HG03575 (cell line): Measurements from ENCODE around the gene DNAJC12.
"Not testable (repeated sequence)": the region's sequence is repeated elsewhere in the genome, so short reads cannot be mapped to it uniquely, and the experiment has no call there.

Source experiments
- ATAC-seq: cut with Tn5 transposase; IDR thresholded peaks from one replicate; pipeline ENCODE4 v1.9.1; 2021; ENCODE audit not compliant: unreplicated experiment, insufficient number of reproducible peaks, low FRiP score; ENCODE audit errors: extremely low read depth

The DNAJC12 gene

DNA sequence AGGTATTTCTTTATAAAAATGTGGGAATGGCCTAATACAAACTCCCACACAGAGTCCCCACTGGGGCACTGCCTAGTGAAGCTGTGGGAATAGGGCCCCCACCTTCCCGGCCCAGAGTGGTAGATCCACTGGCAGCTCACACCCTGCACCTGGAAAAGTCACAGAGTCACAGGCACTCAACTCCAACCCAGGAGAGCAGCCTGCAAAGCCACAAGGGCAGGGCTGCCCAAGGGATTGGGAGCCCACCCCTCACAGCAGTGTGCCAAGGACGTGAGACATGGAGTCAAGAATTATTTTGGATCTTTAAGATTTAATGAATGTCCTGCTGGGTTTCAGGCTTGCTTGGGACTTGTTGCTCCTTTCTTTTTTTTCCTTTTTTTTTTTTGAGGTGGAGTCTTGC lies 5.3 kb upstream of the DNAJC12 start:
- ATAC-seq = no peak

DNA sequence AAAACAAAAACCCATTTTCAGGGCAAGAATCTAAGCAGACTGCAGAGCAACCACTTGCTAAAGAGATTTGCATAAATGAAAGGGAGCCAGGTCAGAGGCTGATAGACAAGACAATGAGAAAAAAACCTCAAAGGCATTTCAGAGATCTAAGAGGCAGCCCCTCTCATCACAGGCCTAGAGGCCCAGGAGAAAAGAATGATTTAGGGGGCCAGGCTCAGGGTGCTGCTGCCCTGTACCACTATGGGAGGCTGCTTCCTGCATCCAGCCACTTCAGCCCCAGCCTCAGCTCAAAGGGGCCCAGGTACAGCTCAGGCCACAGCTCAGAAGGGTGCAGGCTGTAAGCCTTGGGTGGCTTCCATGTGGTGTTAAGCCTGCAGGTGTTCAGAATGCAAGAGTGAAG lies 3.7 kb upstream of the DNAJC12 start:
- ATAC-seq = no peak

DNA sequence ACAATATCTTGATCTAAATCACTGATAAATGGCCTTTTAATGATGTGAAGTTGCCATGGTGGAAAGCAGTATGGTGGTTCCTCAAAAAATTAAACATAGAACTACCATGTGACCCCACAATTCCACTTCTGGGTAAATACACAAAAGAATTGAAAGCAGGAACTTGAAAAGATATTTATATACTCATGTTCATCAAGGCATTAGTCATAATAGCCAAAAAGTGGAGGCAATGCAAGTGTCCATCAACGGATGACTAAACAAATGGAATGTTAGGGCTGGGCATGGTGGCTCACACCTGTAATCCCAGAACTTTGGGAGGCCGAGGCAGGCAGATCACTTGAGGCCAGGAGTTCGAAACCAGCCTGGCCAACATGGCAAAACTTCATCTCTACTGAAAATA lies 2.0 kb upstream of the DNAJC12 start:
- no peak for ATAC-seq

DNA sequence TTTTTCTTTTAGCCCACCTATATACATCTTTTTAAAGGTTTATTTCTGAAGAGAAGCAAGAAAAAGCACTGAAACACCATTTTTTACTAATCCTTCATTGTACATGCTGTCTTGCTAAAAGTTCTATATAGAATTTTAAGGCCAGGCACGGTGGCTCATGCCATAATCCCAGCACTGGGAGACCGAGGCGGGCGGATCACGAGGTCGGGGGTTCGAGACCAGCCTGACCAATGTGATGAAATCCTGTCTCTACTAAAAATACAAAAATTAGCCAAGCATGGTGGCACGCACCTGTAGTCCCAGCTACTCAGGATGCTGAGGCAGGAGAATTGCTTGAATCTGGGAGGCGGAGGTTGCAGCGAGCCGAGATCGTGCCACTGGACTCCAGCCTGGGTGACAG lies 1.5 kb upstream of the DNAJC12 start:
- ATAC-seq = not testable (repeated sequence)

DNA sequence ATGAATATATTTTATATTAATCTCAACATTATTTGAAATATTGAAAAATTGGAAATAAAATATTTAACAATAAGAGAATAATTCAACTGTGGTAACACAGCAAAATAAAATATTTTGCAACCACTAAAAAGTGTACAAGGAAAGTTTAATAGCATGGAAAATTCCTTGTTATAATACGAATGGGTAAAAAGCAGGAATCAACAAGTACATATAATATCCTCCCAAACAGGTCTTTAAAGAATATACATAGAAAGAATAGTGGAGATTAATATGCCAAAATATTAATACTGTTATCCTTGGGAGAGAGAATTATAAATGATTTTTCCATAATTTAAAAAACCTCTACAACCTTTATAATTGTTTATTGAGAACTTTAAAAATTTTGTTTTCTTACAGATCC lies 1.0 kb downstream of the DNAJC12 start:
- no peak for ATAC-seq

DNA sequence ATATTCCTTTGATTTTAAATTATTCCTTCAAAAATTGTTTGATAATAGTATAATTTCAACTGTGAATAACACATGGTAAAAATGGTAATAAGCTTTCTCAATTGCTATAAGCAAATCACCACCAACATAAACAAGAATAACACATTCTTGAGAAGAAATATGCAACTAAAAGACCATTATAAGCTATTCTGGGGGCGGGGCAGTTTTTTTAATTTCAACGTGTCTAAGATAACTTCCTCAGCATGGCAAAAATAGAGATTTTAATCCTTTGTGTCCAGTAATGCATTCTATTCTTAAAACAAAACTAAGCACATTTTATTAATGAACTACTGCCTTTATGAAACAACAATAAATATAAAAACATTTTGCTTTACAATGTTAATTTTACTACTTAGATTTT lies 1.5 kb downstream of the DNAJC12 start:
- ATAC-seq = no peak

DNA sequence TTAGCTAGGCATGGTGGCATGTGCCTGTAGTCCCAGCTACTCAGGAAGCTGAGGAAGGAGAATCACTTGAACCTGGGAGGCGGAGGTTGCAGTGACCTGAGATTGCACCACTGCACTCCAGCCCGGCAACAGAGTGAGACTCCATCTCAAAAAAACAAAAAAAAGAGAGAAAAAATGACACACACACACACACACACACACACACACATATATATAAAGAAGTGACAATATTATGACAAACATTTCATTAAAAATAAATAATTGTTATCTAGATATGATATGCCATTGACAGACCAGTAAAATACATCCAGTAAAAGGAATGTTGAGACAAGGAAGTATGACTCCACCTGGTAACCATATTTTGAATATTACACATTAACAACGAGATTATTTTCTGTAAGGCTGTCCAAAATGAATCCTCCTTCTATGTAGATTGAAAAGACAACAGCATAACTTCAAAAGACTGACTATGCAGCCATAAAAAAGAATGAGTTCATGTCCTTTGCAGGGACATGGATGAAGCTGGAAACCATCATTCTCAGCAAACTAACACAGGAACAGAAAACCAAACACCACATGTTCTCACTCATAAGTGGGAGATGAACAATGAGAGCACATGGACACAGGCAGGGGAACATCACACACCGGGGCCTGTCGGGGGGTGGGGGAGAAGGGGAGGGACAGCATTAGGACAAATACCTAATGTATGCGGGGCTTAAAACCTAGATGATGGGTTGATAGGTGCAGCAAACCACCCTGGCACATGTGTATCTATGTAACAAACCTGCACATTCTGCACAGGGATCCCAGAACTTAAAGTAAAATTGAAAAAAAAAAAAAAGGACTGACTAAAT lies 2.2 kb downstream of the DNAJC12 start:
- not testable (repeated sequence) for ATAC-seq

DNA sequence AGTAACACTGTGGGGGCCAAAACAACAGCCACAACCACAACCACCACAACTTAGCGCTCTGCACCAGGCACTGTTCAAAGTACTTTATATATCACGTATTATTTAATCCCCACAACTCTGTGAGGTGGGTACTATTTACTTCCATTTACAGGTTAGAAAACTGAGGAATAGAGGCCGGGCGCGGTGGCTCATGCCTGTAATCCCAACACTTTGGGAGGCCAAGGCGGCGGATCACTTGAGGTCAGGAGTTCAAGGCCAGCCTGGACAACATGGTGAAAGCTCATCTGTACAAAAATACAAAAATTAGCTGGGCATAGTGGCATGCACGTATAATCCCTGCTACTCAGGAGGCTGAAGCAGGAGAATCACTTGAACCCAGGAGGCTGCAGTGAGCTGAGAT lies 3.6 kb downstream of the DNAJC12 start:
- ATAC-seq = no peak

DNA sequence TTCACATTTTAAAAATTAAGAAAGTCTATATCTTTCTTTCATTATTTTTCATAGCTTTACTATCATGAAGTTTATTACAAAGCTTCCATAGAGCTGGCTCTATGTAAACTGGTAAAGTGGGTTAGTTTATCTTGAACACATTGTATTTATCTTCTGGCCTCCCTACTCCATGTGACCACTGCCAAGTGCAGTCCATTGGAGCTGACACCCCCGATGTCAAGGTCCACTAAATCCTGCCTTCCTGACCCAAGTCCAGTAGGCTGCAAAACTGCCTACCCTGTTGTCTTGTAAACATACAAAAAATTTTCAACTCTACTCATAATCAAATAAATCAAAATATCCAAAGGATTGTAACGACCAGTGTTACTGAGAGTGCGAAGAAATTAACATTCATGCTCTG lies 10.2 kb downstream of the DNAJC12 start:
- ATAC-seq = no peak

DNA sequence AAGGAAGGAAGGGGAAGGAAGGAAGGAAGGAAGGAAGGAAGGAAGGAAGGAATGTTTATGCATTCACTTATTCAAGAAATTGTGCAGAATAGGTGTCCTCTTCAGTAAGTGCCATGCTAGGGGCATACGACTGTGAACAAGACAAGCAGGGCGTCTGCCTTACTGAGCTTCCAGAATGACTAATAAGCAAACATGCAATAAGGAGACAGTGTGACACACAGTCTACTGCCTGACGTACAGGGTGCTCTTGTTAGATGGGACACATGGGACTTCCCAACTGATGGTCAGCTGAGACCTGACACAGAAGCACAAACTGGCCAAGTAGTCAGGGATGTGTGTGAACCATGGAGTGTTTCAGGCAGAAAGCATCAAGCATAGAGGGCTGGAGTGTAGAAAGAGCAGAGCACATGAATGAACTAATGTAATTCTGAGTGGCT lies 18.2 kb downstream of the DNAJC12 start:
- ATAC-seq = no peak

DNA sequence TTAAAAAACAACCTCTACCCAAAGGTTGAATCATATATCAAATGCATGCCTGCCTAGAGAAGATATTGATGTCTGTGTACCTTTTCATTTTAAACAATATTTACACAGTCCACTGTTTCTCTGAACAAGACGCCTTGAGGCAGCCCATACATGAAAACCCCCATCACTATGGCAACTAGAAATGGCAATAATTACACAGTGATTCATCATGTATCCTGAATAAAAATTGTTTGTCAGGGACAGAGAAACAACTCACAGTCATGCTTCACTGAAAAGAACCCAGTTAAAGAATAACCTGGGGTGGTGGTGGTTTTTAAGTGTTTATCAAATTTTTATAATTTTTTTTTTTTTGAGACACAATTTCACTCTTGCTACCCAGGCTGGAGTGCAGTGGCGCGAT lies 19.7 kb downstream of the DNAJC12 start:
- no peak for ATAC-seq

DNA sequence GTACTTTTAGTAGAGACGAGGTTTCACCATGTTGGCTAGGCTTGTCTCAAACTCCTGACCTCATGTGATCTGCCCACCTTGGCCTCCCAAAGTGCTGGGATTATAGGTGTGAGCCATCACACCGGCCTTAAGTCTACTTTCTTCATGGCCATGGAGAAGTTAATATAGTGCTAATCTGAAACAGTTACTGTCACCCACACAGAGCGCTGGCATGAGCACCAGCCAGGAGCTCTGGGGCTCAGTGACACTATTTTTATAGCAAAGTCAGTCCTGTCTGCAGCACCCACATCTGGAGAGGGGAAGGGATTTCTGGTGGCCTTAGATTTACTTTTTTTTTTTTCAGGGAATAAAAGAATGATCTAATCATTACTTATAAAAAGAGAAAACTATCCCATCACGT lies 21.3 kb downstream of the DNAJC12 start:
- no peak for ATAC-seq

DNA sequence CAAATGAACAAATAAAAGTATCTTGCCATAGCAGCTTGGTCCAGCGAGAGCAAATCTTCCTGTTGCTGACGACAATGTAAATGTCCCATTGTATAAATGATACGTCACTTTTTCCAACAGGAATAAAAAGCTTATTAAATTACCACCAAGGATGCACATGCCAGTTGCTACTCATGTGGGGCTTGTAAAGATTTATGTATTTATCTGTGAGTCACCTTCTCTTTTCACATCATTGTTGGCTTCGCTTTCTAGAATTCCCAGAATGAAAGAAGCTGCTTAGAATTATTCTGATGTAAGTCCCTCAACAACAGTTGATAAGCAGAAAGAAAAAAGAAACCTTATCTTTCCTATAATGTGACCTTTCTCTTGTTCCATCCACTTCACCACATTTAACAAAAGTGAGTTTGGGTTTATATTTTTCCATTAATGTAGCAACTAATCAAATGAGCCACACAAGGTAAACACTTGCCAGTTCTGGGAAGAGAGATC lies 22.4 kb downstream of the DNAJC12 start:
- ATAC-seq = no peak

DNA sequence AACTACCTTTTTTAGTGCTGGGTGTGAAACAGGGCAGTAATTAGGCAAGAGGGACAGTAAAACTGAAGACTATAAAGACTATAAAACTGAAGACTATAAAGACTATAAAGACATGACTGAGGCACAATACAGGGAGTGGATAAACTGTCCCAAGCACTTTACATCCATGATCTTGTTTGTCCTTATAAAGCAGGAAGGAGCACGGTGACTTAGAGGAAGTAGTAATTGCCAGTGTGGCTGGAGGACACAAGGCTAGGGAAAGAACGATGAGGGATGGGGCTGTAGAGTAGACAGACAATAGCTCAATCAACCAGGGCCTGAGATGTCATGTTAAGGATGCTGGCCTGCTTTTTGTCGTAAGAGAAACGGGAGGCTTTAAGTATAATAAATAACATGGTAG lies 26.0 kb downstream of the DNAJC12 start:
- ATAC-seq = no peak

DNA sequence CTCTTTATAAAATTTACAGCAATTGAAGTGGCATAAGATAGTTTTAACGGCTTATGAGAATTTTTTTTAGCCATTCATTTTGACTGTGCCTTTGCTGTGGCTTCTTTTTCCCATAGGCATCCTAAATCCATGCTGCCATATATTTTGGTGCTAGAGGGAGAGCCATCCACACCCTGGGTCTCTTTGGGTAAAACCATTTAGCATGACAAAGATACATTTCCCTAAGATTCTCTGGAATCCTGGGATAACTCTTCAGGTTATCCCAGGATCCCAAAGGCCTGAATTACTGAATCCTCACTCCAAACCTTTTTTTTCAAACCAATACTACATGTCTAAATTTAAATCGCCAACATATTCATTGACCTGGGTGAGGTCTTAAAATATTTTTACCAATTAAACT lies 28.9 kb downstream of the DNAJC12 start:
- ATAC-seq = no peak

DNA sequence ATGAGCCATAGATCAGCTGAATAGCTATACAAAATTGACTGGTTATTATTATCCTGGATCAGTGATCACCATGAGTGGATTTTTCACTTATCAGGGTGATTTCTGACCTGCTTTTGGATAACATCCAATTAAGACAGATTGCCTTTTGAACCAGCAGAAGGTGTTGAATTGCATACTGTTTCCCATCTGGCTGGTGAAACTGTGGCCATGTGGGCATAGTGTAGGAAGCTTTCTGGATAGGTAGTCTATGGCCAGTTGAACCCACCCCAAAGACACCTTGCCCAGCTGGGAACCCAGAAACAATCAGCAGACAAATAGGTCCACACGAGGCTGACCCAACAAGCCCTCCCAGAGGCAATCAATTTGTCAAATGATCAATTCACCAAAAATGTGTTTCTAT lies 29.3 kb downstream of the DNAJC12 start:
- ATAC-seq = no peak

DNA sequence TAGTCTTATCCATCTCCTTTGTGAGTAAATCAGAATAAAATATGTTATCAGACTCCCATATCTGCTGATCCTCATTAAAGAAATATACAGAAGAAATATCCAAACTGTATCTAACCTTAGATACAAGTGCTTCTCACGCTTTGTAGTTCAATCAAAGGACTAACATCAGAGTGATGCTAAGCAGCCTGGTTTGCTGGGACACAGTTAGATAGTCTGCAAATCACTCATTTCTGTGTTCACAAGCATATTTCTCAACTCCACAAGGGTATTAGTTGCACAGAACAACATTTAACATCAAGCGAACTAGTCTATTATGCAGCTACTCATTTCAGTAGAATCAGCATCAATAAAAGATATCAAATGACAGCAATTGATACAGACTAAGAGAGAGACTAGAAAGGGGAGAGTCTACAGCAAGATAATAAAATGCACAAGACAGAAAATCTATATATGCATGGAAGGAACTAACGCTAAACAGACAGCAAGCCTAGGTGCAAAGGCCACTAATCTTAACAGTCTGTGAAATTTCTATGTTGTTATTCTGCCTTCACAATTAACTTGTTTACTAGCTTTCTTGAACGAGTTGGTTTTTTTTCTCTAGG lies 30.0 kb downstream of the DNAJC12 start:
- ATAC-seq = no peak

DNA sequence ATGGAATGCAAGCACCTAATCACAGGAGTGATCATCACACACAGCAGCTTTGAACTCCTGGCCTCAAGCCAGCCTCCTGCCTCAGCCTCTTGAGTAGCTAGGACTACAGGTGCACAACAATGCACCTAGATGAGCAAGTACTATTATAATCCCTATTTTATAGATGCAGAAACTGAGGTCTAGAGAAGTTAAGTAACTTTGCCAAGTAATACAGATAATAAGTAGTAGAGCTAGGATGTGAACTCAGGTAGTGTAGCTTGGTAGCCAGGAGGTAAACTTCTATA lies 33.7 kb downstream of the DNAJC12 start:
- ATAC-seq = no peak

DNA sequence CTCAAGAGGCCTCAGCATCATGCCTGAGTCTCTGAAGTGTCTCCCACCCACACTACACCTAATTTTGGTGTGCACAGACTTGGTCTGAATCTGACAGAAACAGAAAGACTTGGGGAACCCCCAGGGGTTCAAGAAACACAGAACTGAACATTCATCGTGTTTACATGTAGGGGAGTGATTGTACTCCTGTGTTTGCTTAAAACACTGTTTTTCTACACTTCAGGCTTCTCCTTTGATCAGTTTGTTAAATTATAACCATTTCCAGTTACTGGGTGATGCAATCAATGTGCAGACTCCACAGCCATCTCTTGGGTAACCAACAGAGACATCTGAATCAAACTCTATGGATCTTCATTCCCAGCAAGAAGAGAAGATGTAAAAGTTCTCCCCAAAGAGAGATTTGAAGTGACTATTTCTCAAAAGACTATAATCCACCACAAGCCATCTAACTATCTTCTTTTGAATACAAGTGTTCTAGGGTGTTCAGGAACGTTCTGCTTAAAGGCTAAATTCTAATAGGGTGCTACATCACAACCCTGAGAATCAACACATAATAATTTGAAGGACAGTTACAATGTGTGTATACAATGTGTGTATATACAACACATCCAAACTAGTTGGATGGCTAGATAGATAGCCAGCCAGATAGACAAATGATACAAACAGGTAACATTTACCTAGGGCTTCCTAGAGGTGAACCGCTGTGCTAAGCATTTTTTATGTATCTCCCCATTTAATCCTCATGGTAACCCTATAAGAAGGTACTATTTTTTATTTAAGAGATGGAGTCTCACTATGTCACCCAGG lies 34.2 kb downstream of the DNAJC12 start:
- ATAC-seq = peak; percentile 76
